Keratinocyte (primary cell): ENCODE measurements around the gene SELENOF.
"Not testable (repeated sequence)": the region's sequence is repeated elsewhere in the genome, so short reads cannot be mapped to it uniquely, and the experiment has no call there.

ENCODE experiments used
- EZH2 ChIP-seq: IDR thresholded peaks from one replicate; pipeline ENCODE4 v1.6.1; 2012; ENCODE audit warnings: inconsistent platforms, mild to moderate bottlenecking, low read length, moderate library complexity
- TF ChIP-seq, protein P1 (sequence below), 3 experiments: IDR thresholded peaks in 1 of 3; conservative IDR thresholded peaks in 1 of 3; optimal IDR thresholded peaks in 1 of 3; 2 replicates in 2 of 3; 3 replicates in 1 of 3; pipeline versions ENCODE3 to v1.5.1; 2011; ENCODE audit warnings: low read length in 3 of 3, mild to moderate bottlenecking in 3 of 3, moderate library complexity in 2 of 3, control low read depth in 1 of 3, inconsistent platforms in 1 of 3; ENCODE audit not compliant: insufficient read depth in 2 of 3; ENCODE audit errors: extremely low read depth in 1 of 3

DNA sequence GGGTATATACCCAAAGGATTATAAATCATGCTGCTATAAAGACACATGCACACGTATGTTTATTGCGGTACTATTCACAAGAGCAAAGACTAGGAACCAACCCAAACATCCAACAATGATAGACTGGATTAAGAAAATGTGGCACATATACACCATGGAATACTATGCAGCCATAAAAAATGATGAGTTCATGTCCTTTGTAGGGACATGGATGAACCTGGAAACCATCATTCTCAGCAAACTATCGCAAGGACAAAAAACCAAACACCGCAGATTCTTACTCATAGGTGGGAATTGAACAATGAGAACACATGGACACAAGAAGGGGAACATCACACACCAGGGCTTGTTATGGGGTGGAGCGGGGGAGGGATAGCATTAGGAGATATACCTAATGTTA, 94.0 kb downstream of the SELENOF start:
- TF ChIP-seq, protein P1, sequence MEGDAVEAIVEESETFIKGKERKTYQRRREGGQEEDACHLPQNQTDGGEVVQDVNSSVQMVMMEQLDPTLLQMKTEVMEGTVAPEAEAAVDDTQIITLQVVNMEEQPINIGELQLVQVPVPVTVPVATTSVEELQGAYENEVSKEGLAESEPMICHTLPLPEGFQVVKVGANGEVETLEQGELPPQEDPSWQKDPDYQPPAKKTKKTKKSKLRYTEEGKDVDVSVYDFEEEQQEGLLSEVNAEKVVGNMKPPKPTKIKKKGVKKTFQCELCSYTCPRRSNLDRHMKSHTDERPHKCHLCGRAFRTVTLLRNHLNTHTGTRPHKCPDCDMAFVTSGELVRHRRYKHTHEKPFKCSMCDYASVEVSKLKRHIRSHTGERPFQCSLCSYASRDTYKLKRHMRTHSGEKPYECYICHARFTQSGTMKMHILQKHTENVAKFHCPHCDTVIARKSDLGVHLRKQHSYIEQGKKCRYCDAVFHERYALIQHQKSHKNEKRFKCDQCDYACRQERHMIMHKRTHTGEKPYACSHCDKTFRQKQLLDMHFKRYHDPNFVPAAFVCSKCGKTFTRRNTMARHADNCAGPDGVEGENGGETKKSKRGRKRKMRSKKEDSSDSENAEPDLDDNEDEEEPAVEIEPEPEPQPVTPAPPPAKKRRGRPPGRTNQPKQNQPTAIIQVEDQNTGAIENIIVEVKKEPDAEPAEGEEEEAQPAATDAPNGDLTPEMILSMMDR (optimal IDR thresholded peaks at IDR 0.05 in 1 of 3, IDR thresholded peaks at IDR 0.05 in 1 of 3, conservative IDR thresholded peaks at IDR 0.05 in 1 of 3; ENCODE audit: extremely low read depth in 1 of 3, insufficient read depth in 2 of 3, low read length in 3 of 3): not testable (repeated sequence)
- not testable (repeated sequence) for TF ChIP-seq EZH2
